Measurements from ENCODE around the gene RBM33. TPM values are rescaled to one million over a fixed set of nuclear protein-coding genes. Genes with fewer than 3 reads are reported as not detected.

Gene RBM33
- total RNA-seq, 2 donors from 2014 or later, result 48.8 to 49.6 TPM

GRCh38 chr7:155818820-155819168, 174.3 kb downstream of the RBM33 start:
- no peak for DNase-seq (ENCODE audit: low spot score)
- intact Hi-C loops (cut with DNase I), result loop anchor here in 1 of 2 donors (10.0 kb wide), 1 partner anchor 656 kb away; no protein-coding TSS in a partner anchor

GRCh38 chr7:155819186-155819585, 174.7 kb downstream of the RBM33 start:
- intact Hi-C loops (cut with DNase I), result loop anchor here in 1 of 2 donors (10.0 kb wide), 1 partner anchor 656 kb away; no protein-coding TSS in a partner anchor
- no peak for DNase-seq (ENCODE audit: low spot score)

- intact Hi-C loops (cut with DNase I), result no loop called here
- DNase-seq (ENCODE audit: low spot score), result no peak
These were observed 175.8 kb downstream of the RBM33 start for GRCh38 chr7:155820246-155820645.

DNA sequence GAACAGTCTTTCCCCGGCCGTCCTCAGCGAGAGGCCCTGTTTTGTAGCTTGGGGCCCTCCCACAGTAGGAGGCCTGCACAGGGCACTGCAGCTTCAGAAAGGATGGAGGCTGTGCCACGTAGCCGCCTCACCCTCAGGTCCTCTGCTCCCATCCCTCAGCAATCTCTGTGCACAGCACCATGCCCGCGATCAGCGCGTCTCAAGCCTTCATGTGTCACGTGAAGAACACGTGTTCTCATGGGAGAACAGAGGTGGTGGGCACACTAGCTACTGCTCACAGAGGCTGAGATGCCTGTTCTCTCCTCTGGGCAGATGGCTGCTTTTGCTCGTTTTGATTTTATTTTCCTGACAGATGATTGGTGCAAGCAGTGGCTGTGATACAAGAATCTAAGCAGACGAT, 176.3 kb downstream of the RBM33 start:
- no peak for DNase-seq (ENCODE audit: low spot score)
- intact Hi-C loops (cut with DNase I), result no loop called here

DNA sequence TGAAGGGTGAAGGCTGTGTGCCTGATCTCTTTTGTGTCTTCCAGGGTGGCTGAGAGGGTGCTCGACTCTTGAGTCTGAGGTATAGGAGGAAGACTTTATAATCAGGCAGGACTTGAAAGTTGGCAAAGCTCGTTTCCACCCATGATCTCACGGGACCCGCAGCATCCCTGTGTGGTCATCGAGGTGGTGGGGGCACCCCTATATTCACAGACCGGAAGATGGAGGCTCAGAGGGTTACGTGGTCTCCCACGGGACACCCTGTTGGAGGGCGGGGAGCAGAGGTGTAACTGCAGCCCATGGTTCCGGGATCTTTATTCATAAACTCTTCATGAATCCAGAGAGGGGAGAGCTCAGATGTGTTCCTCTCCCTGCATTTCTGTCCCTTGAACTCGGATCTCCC, 177.4 kb downstream of the RBM33 start:
- no peak for DNase-seq (ENCODE audit: low spot score)
- intact Hi-C loops (cut with DNase I), result no loop called here

GRCh38 chr7:155824227-155824886, 179.9 kb downstream of the RBM33 start:
- intact Hi-C loops (cut with DNase I), result no loop called here

GRCh38 chr7:155825336-155825735, 180.9 kb downstream of the RBM33 start:
- DNase-seq (ENCODE audit: low spot score), result no peak
- intact Hi-C loops (cut with DNase I), result no loop called here

More at GRCh38 chr7:155824227-155824886, 179.9 kb downstream of the RBM33 start:
- no peak for DNase-seq (ENCODE audit: low spot score)

DNA sequence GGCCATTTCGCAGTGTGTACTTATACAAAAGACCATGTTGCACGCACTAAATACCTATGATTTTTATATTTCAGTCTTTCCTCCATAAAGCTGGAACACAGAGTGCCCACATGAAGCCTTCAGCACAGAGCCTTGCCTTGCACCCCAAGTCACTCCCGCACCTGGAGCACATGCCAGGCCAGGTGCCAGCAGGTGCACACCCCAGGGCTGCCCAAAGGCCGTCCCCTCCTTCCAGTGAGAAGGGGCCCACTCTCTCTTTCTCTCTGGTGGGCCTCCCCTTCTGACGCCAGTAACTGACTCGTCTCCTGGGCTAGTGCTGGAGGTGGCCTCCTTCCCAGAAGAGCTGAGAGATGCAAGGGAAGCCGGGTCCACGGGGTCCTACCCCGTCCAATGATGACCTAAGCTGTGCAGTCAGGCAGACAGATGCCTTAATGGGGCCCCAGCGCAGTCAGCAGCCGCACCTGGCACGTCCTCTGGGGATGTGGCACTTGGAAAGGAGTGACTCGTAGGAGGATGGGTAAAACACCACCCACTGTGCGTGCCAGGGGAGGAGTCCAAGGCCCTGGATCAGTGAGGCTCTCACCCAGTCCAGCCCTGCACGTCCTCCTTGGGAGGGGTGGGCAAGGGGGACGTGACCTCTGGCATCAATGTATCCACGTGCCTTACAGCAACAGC, 185.5 kb downstream of the RBM33 start:
- DNase-seq (ENCODE audit: low spot score), result peak; percentile 26
- intact Hi-C loops (cut with DNase I), result no loop called here

Other genes starting within 250 kb of the RBM33 start
- under 1 TPM; 0.14 to 0.19 TPM for gene EN2, start 186.5 kb upstream of the RBM33 start, total RNA-seq
- not detected for gene CNPY1, start 98.1 kb upstream of the RBM33 start, total RNA-seq
- gene SHH, start 167.8 kb downstream of the RBM33 start, total RNA-seq, result not detected

Measured in posterior vena cava (tissue), 2 donors.